Skeletal muscle satellite cell (primary cell): ENCODE measurements around the gene NADK.

Experiments used
- H3K27me3 ChIP-seq: 2 replicates; pipeline ENCODE4 v1.7.0; 2013; ENCODE audit warnings: low read length; ENCODE audit not compliant: control insufficient read depth, insufficient read depth
- H3K36me3 ChIP-seq: 2 replicates; pipeline ENCODE4 v1.7.0; 2013; ENCODE audit warnings: mild to moderate bottlenecking, control low read depth, low read length; ENCODE audit not compliant: insufficient read depth
- H3K4me1 ChIP-seq: 2 replicates; pipeline ENCODE4 v1.7.0; 2013; ENCODE audit warnings: low read length; ENCODE audit not compliant: control insufficient read depth, insufficient read depth
- H3K4me2 ChIP-seq: 2 replicates; pipeline ENCODE4 v1.7.0; 2013; ENCODE audit warnings: mild to moderate bottlenecking, low read length
- H3K4me3 ChIP-seq: 2 replicates; pipeline ENCODE4 v1.7.0; 2013; ENCODE audit warnings: low read length
- H3K9ac ChIP-seq: 2 replicates; pipeline ENCODE4 v1.7.0; 2013; ENCODE audit warnings: mild to moderate bottlenecking, low read depth, low read length, moderate library complexity
- H3K9me3 ChIP-seq: replicated peaks from 2 replicates; pipeline ENCODE4 v1.7.0; 2013; ENCODE audit warnings: mild to moderate bottlenecking, control low read depth, low read length

The NADK gene

GRCh38 chr1:1759456-1760344 lies 18.6 kb downstream of the NADK start:
- Histone ChIP-seq H3K36me3 (peaks cover 63% of the 10 kb centered on the region), H3K4me3 (no peak overlapping the region), H3K9me3 (no peaks in the 10 kb centered on the region), H3K27me3 (no peaks in the 10 kb centered on the region), H3K4me1 (peaks cover 5% of the 10 kb centered on the region), H3K4me2 (no peak overlapping the region), H3K9ac (no peak overlapping the region)

- Histone ChIP-seq H3K9ac (no peak overlapping the region), H3K4me1 (peaks cover 6% of the 10 kb centered on the region), H3K9me3 (no peaks in the 10 kb centered on the region), H3K4me3 (no peak overlapping the region), H3K36me3 (peaks cover 64% of the 10 kb centered on the region), H3K27me3 (no peaks in the 10 kb centered on the region), H3K4me2 (no peak overlapping the region)
Measured at GRCh38 chr1:1758692-1759455, 19.4 kb downstream of the NADK start.

GRCh38 chr1:1758059-1758621 lies 20.1 kb downstream of the NADK start:
- Histone ChIP-seq H3K9me3 (no peaks in the 10 kb centered on the region), H3K9ac (no peak overlapping the region), H3K4me1 (peaks cover 11% of the 10 kb centered on the region), H3K36me3 (peaks cover 65% of the 10 kb centered on the region), H3K4me2 (no peak overlapping the region), H3K4me3 (no peak overlapping the region), H3K27me3 (no peaks in the 10 kb centered on the region)

GRCh38 chr1:1757422-1758058 lies 20.7 kb downstream of the NADK start:
- H3K4me2 ChIP-seq = no peak overlapping the region
- no peaks in the 10 kb centered on the region for H3K9me3 ChIP-seq
- H3K36me3 ChIP-seq = peaks cover 65% of the 10 kb centered on the region
- H3K4me3 ChIP-seq = no peak overlapping the region
- H3K4me1 ChIP-seq = peaks cover 11% of the 10 kb centered on the region
- H3K27me3 ChIP-seq = no peaks in the 10 kb centered on the region
- H3K9ac ChIP-seq = no peak overlapping the region

GRCh38 chr1:1756661-1757421 lies 21.4 kb downstream of the NADK start:
- Histone ChIP-seq H3K9ac (no peak overlapping the region), H3K4me1 (peaks cover 11% of the 10 kb centered on the region), H3K9me3 (no peaks in the 10 kb centered on the region), H3K27me3 (no peaks in the 10 kb centered on the region), H3K4me2 (no peak overlapping the region), H3K36me3 (peaks cover 63% of the 10 kb centered on the region), H3K4me3 (no peak overlapping the region)

GRCh38 chr1:1755852-1756251 lies 22.4 kb downstream of the NADK start:
- Histone ChIP-seq H3K9ac (no peak overlapping the region), H3K27me3 (no peaks in the 10 kb centered on the region), H3K4me2 (no peak overlapping the region), H3K36me3 (peaks cover 61% of the 10 kb centered on the region), H3K4me3 (no peak overlapping the region), H3K4me1 (peaks cover 11% of the 10 kb centered on the region), H3K9me3 (no peaks in the 10 kb centered on the region)

- no peak overlapping the region for H3K4me2 ChIP-seq
- no peak overlapping the region for H3K9ac ChIP-seq
- no peaks in the 10 kb centered on the region for H3K9me3 ChIP-seq
- H3K4me1 ChIP-seq = peaks cover 11% of the 10 kb centered on the region
- H3K27me3 ChIP-seq = no peaks in the 10 kb centered on the region
- peaks cover 56% of the 10 kb centered on the region for H3K36me3 ChIP-seq
- H3K4me3 ChIP-seq = no peak overlapping the region
Measured at GRCh38 chr1:1755426-1755825, 22.8 kb downstream of the NADK start.

GRCh38 chr1:1754051-1754815 lies 24.0 kb downstream of the NADK start:
- H3K27me3 ChIP-seq = no peaks in the 10 kb centered on the region
- no peak overlapping the region for H3K4me2 ChIP-seq
- H3K4me1 ChIP-seq = peaks cover 11% of the 10 kb centered on the region
- no peak overlapping the region for H3K4me3 ChIP-seq
- H3K9ac ChIP-seq = no peak overlapping the region
- no peaks in the 10 kb centered on the region for H3K9me3 ChIP-seq
- H3K36me3 ChIP-seq = peaks cover 45% of the 10 kb centered on the region

GRCh38 chr1:1753607-1754005 lies 24.7 kb downstream of the NADK start:
- no peaks in the 10 kb centered on the region for H3K27me3 ChIP-seq
- H3K36me3 ChIP-seq = peaks cover 45% of the 10 kb centered on the region
- H3K4me3 ChIP-seq = no peak overlapping the region
- H3K9ac ChIP-seq = no peak overlapping the region
- H3K4me1 ChIP-seq = peaks cover 5% of the 10 kb centered on the region
- no peak overlapping the region for H3K4me2 ChIP-seq
- no peaks in the 10 kb centered on the region for H3K9me3 ChIP-seq
